Adipocyte (in vitro differentiated cells): Measurements from ENCODE around the gene KLF17.
"Not testable (repeated sequence)": the region's sequence is repeated elsewhere in the genome, so short reads cannot be mapped to it uniquely, and the experiment has no call there.

Experiments used
- DNase-seq: peaks from one replicate; pipeline ENCODE4 v3.0.0-alpha.2; 2015; ENCODE audit warnings: low read depth
- H3K27me3 ChIP-seq: replicated peaks from 2 replicates; pipeline ENCODE4 v1.7.0; 2013; ENCODE audit warnings: mild to moderate bottlenecking, low read length, moderate library complexity; ENCODE audit not compliant: control insufficient read depth, insufficient read depth
- H3K36me3 ChIP-seq: 2 replicates; pipeline ENCODE4 v1.7.0; 2013; ENCODE audit warnings: low read length, mild to moderate bottlenecking, moderate library complexity; ENCODE audit not compliant: control insufficient read depth, insufficient read depth, severe bottlenecking
- H3K4me1 ChIP-seq: 2 replicates; pipeline ENCODE4 v1.7.0; 2013; ENCODE audit warnings: mild to moderate bottlenecking, low read length, moderate library complexity; ENCODE audit not compliant: control insufficient read depth, insufficient read depth
- H3K4me3 ChIP-seq: 2 replicates; pipeline ENCODE4 v1.7.0; 2013; ENCODE audit warnings: mild to moderate bottlenecking, low read length, moderate library complexity
- H3K9ac ChIP-seq: 2 replicates; pipeline ENCODE4 v1.7.0; 2013; ENCODE audit warnings: mild to moderate bottlenecking, low read length, moderate library complexity
- H3K9me3 ChIP-seq: 2 replicates; pipeline ENCODE4 v1.7.0; 2013; ENCODE audit warnings: mild to moderate bottlenecking, low read length, moderate library complexity; ENCODE audit not compliant: control insufficient read depth

KLF17 gene

DNA sequence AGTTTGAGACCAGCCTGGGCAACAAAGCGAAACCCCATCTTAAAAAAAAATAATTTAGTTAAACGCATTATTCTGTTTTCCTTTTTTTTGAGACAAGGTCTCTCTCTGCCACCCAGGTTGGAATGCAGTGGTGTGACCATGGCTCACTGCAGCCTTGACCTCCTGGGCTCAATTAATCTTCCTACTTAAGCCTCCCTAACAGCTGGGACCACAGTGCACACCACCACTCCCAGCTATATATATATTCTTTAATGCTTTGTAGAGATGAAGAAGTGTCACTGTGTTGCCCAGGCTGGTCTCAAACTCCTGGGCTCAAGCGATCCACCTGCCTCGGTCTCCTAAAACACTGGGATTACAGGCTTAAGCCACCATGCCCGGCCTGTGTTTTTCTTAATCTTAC is 7.7 kb upstream of the KLF17 start:
- no peaks in the 10 kb centered on the region for H3K9me3 ChIP-seq
- H3K36me3 ChIP-seq = no peaks in the 10 kb centered on the region
- no peak overlapping the region for H3K9ac ChIP-seq
- no peak overlapping the region for H3K4me3 ChIP-seq
- H3K27me3 ChIP-seq = no peaks in the 10 kb centered on the region
- DNase-seq = no peak
- H3K4me1 ChIP-seq = peaks cover 13% of the 10 kb centered on the region

GRCh38 chr1:44111861-44112260 is 6.8 kb upstream of the KLF17 start:
- no peaks in the 10 kb centered on the region for H3K9me3 ChIP-seq

DNA sequence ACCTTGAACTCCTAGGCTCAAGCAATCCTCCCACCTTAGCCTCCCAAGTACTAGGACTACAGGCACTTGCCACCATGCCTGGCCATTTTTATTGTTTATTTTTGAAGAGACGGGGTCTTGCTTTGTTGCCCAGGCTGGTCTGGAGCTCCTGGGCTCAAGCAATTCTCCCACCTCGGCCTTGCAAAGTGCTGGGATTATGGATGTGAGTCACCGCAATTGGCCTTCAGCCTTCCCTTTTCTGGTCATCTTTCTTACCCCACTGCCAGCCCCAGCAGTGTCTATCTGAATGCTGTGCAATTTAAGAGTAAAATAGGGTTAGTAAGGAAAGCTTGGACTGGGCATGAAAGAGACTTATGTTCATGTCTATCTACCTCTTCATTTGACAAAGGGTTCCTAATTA is 6.1 kb upstream of the KLF17 start:
- Histone ChIP-seq H3K9ac (no peak overlapping the region), H3K4me1 (peaks cover 13% of the 10 kb centered on the region), H3K9me3 (no peaks in the 10 kb centered on the region), H3K27me3 (no peaks in the 10 kb centered on the region), H3K4me3 (no peak overlapping the region), H3K36me3 (no peaks in the 10 kb centered on the region)
- DNase-seq = no peak

More at GRCh38 chr1:44111861-44112260, 6.8 kb upstream of the KLF17 start:
- Histone ChIP-seq H3K4me3 (no peak overlapping the region), H3K36me3 (no peaks in the 10 kb centered on the region), H3K27me3 (no peaks in the 10 kb centered on the region), H3K9ac (no peak overlapping the region), H3K4me1 (peaks cover 13% of the 10 kb centered on the region)
- no peak for DNase-seq

DNA sequence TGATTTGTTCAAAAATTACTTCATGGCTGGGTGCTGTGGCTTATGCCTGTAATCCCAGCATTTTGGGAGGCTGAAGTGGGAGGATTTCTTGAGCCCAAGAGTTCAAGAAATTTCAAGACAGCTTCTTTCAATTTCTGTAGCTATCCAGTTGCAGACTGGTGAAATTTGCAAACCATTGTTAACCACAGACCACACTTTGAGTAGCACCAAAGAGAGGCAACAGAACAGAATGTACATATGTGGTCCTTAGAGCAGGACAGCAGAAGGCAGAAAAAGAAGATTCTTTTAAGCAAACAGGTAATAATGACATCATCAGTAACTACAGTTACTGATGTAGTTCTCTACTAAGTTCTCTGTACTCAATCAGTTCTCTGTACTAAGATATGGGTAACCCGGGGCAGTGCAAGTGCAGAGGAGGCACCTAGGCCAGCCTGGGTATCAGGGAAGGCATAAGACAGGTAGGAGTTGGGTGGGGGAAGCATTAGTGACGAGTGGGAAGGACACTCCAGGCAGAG is 5.5 kb upstream of the KLF17 start:
- no peak overlapping the region for H3K4me3 ChIP-seq
- no peak for DNase-seq
- no peaks in the 10 kb centered on the region for H3K27me3 ChIP-seq
- H3K9me3 ChIP-seq = no peaks in the 10 kb centered on the region
- H3K4me1 ChIP-seq = peaks cover 9% of the 10 kb centered on the region
- H3K36me3 ChIP-seq = no peaks in the 10 kb centered on the region
- no peak overlapping the region for H3K9ac ChIP-seq

DNA sequence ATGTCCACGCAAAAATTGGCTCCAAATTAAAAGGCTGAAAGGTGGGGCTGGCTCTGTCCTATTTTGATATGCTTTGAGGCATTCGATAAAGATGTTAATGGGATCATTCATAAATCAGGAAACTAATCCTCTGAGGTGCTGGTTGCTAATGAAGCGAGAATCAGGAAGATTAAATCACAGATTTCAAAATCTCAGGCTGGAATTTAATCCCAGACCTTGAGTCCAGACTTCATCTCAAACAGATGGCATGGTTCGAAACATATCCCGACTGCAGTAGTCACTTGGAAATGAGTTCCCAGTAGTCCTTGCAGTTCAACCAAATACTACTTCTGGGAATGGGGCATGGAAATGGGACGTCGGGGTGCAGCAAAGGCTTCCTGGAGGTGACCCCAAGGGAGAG is 4.5 kb upstream of the KLF17 start:
- H3K9ac ChIP-seq = no peak overlapping the region
- DNase-seq = no peak
- peaks cover 6% of the 10 kb centered on the region for H3K4me1 ChIP-seq
- H3K4me3 ChIP-seq = no peak overlapping the region
- H3K27me3 ChIP-seq = no peaks in the 10 kb centered on the region
- H3K36me3 ChIP-seq = no peaks in the 10 kb centered on the region
- H3K9me3 ChIP-seq = no peaks in the 10 kb centered on the region

- H3K27me3 ChIP-seq = not testable (repeated sequence)
Observed at GRCh38 chr1:44117272-44117671, 1.3 kb upstream of the KLF17 start.

GRCh38 chr1:44119525-44119924 is 904 bp downstream of the KLF17 start:
- no peaks in the 10 kb centered on the region for H3K36me3 ChIP-seq
- DNase-seq = no peak
- no peaks in the 10 kb centered on the region for H3K27me3 ChIP-seq
- H3K4me1 ChIP-seq = no peaks in the 10 kb centered on the region
- no peak overlapping the region for H3K4me3 ChIP-seq
- H3K9me3 ChIP-seq = no peaks in the 10 kb centered on the region
- H3K9ac ChIP-seq = no peak overlapping the region

More at GRCh38 chr1:44117272-44117671, 1.3 kb upstream of the KLF17 start:
- not testable (repeated sequence) for H3K4me3 ChIP-seq, H3K36me3 ChIP-seq, DNase-seq, H3K4me1 ChIP-seq, H3K9ac ChIP-seq, H3K9me3 ChIP-seq

GRCh38 chr1:44120398-44120949 is 1.9 kb downstream of the KLF17 start:
- no peak overlapping the region for H3K4me3 ChIP-seq
- H3K9me3 ChIP-seq = no peaks in the 10 kb centered on the region
- no peak for DNase-seq
- H3K27me3 ChIP-seq = no peaks in the 10 kb centered on the region
- no peaks in the 10 kb centered on the region for H3K4me1 ChIP-seq
- no peak overlapping the region for H3K9ac ChIP-seq
- H3K36me3 ChIP-seq = no peaks in the 10 kb centered on the region

DNA sequence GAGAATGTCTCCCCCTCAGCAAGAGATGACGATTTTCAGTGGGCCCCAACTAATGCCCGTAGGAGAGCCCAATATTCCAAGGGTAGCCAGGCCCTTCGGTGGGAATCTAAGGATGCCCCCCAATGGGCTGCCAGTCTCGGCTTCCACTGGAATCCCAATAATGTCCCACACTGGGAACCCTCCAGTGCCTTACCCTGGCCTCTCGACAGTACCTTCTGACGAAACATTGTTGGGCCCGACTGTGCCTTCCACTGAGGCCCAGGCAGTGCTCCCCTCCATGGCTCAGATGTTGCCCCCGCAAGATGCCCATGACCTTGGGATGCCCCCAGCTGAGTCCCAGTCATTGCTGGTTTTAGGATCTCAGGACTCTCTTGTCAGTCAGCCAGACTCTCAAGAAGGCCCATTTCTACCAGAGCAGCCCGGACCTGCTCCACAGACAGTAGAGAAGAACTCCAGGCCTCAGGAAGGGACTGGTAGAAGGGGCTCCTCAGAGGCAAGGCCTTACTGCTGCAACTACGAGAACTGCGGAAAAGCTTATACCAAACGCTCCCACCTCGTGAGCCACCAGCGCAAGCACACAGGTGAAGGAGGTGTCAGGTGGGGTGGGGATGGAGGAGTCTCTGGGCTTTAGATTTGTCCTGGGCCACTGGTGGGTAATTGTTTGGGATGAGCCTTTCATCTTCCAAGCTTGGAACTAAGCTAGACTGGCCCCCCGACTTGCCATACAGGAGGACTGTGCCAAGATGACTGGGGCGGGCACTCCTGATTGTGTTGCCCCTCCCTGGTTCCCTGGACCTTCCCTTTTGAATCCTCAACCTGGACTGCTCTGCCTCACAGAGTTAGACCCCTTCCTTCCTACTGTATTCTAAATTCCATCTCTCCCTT is 11.2 kb downstream of the KLF17 start:
- Histone ChIP-seq H3K9ac (no peak overlapping the region), H3K4me3 (no peak overlapping the region), H3K36me3 (no peaks in the 10 kb centered on the region), H3K27me3 (no peaks in the 10 kb centered on the region), H3K4me1 (no peaks in the 10 kb centered on the region), H3K9me3 (no peaks in the 10 kb centered on the region)
- DNase-seq = no peak

GRCh38 chr1:44131411-44131810 is 12.8 kb downstream of the KLF17 start:
- Histone ChIP-seq H3K4me3 (no peak overlapping the region), H3K9me3 (no peaks in the 10 kb centered on the region), H3K4me1 (no peaks in the 10 kb centered on the region), H3K9ac (no peak overlapping the region), H3K36me3 (no peaks in the 10 kb centered on the region), H3K27me3 (no peaks in the 10 kb centered on the region)
- DNase-seq = no peak

DNA sequence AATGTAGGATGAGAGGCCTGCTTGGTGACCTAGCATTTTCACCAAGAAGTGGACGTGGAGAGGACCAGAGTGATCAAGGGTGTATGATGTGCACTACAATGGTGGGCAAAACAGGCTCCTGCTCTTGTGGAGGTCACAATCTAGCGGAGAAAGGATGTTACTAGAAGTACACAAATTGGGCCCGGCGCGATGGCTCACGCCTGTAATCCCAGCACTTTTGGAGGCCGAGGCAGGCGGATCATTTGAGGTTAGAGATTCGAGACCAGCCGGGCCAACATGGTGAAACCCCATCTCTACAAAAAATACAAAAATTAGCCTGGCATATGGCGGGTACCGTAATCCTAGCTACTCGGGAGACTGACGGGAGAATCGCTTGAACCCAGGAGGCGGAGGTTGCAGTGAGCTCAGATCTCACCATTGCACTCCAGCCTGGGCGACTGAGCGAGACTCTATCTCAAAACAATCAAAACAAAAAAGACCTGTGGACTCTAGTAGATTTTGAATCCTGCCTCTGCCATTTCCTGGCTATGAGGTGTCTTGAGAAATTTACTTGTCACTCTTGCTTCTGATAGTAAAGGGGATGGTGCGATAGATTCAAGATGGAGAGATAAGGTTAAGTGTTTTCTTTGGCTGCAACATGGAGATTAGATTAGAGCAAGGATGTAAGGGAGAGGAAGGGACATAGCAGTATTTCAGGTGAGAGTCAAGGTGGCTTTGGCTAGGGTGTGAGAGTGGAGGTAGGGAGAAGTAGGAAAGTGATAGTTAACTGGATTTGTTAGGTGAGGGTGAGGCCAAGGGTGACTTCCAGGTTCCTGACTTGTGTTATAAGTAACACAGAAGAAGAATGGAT is 15.7 kb downstream of the KLF17 start:
- no peak for DNase-seq
- Histone ChIP-seq H3K4me1 (no peaks in the 10 kb centered on the region), H3K27me3 (peaks cover 3% of the 10 kb centered on the region)

More for the DNA sequence above, 15.7 kb downstream of the KLF17 start:
- Histone ChIP-seq H3K9me3 (no peaks in the 10 kb centered on the region), H3K9ac (no peak overlapping the region), H3K4me3 (no peak overlapping the region), H3K36me3 (no peaks in the 10 kb centered on the region)
